ENCODE measurements around the gene SRMS. TPM values are rescaled to one million over a fixed set of nuclear protein-coding genes. Genes with fewer than 3 reads are reported as not detected.

SRMS gene
- total and polyA plus RNA-seq, 2 of the 13 experiments (the other 11 are each of a cell fraction or from before 2014, with no cell fraction given), result not detected

GRCh38 chr20:63574829-63575743 lies 27.5 kb upstream of the SRMS start (continued):
- TF ChIP-seq CEBPZ (IDR thresholded peaks at IDR 0.05; ENCODE audit: low read length) (no peak), ATRX (CRISPR knock-in tag; IDR thresholded peaks at IDR 0.05; ENCODE audit: borderline replicate concordance) (no peak), CBFB (CRISPR knock-in tag; IDR thresholded peaks at IDR 0.05) (peak; percentile 59), POLR2G (IDR thresholded peaks at IDR 0.05; ENCODE audit: low read depth, low read length) (0 out of 2 replicates have a peak, but pooled peaks have one; percentile 45), GABPB1 (CRISPR knock-in tag; IDR thresholded peaks at IDR 0.05) (peak; percentile 54; the same call in 1 of the 2 replicates), XBP1 (CRISPR knock-in tag; IDR thresholded peaks at IDR 0.05) (no peak), ZBTB42 (CRISPR knock-in tag; IDR thresholded peaks at IDR 0.05) (no peak), ZNF205 (CRISPR knock-in tag; IDR thresholded peaks at IDR 0.05) (no peak), ZNF749 (CRISPR knock-in tag; IDR thresholded peaks at IDR 0.05; ENCODE audit: borderline replicate concordance) (0 out of 2 replicates have a peak, but pooled peaks have one; percentile 64), NFYB (CRISPR knock-in tag; IDR thresholded peaks at IDR 0.05) (peak; percentile 42; the same call in 1 of the 2 replicates), MAF1 (CRISPR knock-in tag; IDR thresholded peaks at IDR 0.05; ENCODE audit: borderline replicate concordance) (no peak), ZNF543 (CRISPR knock-in tag; IDR thresholded peaks at IDR 0.05) (0 out of 2 replicates have a peak, but pooled peaks have one; percentile 4), ZBTB38 (CRISPR knock-in tag; IDR thresholded peaks at IDR 0.05) (0 out of 2 replicates have a peak, but pooled peaks have one; percentile 20), ARHGAP35 (CRISPR knock-in tag; IDR thresholded peaks at IDR 0.05; ENCODE audit: borderline replicate concordance) (0 out of 2 replicates have a peak, but pooled peaks have one; percentile 72), ZSCAN21 (CRISPR knock-in tag; IDR thresholded peaks at IDR 0.05; ENCODE audit: borderline replicate concordance) (peak; percentile 30; the same call in 1 of the 2 replicates), HMGXB4 (CRISPR knock-in tag; IDR thresholded peaks at IDR 0.05; ENCODE audit: borderline replicate concordance in 1 of 2, low read depth in 1 of 2) (peak; percentile 14 to 74; a peak in 2 of 4 replicates)
- TF ChIP-seq, protein P1, sequence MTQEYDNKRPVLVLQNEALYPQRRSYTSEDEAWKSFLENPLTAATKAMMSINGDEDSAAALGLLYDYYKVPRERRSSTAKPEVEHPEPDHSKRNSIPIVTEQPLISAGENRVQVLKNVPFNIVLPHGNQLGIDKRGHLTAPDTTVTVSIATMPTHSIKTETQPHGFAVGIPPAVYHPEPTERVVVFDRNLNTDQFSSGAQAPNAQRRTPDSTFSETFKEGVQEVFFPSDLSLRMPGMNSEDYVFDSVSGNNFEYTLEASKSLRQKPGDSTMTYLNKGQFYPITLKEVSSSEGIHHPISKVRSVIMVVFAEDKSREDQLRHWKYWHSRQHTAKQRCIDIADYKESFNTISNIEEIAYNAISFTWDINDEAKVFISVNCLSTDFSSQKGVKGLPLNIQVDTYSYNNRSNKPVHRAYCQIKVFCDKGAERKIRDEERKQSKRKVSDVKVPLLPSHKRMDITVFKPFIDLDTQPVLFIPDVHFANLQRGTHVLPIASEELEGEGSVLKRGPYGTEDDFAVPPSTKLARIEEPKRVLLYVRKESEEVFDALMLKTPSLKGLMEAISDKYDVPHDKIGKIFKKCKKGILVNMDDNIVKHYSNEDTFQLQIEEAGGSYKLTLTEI (CRISPR knock-in tag; conservative IDR thresholded peaks at IDR 0.05), result no peak
- TF ChIP-seq, protein P2, sequence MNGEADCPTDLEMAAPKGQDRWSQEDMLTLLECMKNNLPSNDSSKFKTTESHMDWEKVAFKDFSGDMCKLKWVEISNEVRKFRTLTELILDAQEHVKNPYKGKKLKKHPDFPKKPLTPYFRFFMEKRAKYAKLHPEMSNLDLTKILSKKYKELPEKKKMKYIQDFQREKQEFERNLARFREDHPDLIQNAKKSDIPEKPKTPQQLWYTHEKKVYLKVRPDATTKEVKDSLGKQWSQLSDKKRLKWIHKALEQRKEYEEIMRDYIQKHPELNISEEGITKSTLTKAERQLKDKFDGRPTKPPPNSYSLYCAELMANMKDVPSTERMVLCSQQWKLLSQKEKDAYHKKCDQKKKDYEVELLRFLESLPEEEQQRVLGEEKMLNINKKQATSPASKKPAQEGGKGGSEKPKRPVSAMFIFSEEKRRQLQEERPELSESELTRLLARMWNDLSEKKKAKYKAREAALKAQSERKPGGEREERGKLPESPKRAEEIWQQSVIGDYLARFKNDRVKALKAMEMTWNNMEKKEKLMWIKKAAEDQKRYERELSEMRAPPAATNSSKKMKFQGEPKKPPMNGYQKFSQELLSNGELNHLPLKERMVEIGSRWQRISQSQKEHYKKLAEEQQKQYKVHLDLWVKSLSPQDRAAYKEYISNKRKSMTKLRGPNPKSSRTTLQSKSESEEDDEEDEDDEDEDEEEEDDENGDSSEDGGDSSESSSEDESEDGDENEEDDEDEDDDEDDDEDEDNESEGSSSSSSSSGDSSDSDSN (CRISPR knock-in tag; IDR thresholded peaks at IDR 0.05), result peak; percentile 4; the same call in 1 of the 2 replicates
